GM21447 (cell line): Measurements from ENCODE around the gene ARHGAP27.
"Not testable (repeated sequence)": the region's sequence is repeated elsewhere in the genome, so short reads cannot be mapped to it uniquely, and the experiment has no call there.

Experiments
- ATAC-seq: cut with Tn5 transposase; IDR thresholded peaks from one replicate; pipeline ENCODE4 v1.9.1; 2021; ENCODE audit not compliant: unreplicated experiment

ARHGAP27 gene

GRCh38 chr17:45446872-45447625 lies 14.4 kb upstream of the ARHGAP27 start:
- ATAC-seq = not testable (repeated sequence)

GRCh38 chr17:45445901-45446743 lies 13.5 kb upstream of the ARHGAP27 start:
- not testable (repeated sequence) for ATAC-seq

GRCh38 chr17:45444856-45445820 lies 12.5 kb upstream of the ARHGAP27 start:
- not testable (repeated sequence) for ATAC-seq

- ATAC-seq = not testable (repeated sequence)
Observed at GRCh38 chr17:45444301-45444700, 11.6 kb upstream of the ARHGAP27 start.

- ATAC-seq = not testable (repeated sequence)
Observed at GRCh38 chr17:45443371-45444260, 10.9 kb upstream of the ARHGAP27 start.

GRCh38 chr17:45441526-45442310 lies 9.0 kb upstream of the ARHGAP27 start:
- ATAC-seq = no peak

GRCh38 chr17:45440839-45441515 lies 8.3 kb upstream of the ARHGAP27 start:
- ATAC-seq = peak; percentile 82

- ATAC-seq = no peak
Observed at GRCh38 chr17:45440161-45440778, 7.6 kb upstream of the ARHGAP27 start.

GRCh38 chr17:45438931-45439610 lies 6.4 kb upstream of the ARHGAP27 start:
- ATAC-seq = no peak

- ATAC-seq = no peak
Observed at GRCh38 chr17:45437465-45438283, 5.0 kb upstream of the ARHGAP27 start.

- no peak for ATAC-seq
Observed at GRCh38 chr17:45436625-45437464, 4.2 kb upstream of the ARHGAP27 start.

- ATAC-seq = no peak
Observed at GRCh38 chr17:45436161-45436560, 3.5 kb upstream of the ARHGAP27 start.

GRCh38 chr17:45435481-45435880 lies 2.8 kb upstream of the ARHGAP27 start:
- ATAC-seq = no peak

- no peak for ATAC-seq
Observed at GRCh38 chr17:45433159-45433535, 477 bp upstream of the ARHGAP27 start.

- peak; percentile 44 for ATAC-seq
Observed at GRCh38 chr17:45431531-45432404, 902 bp downstream of the ARHGAP27 start.
